DLD1 (cell line): ENCODE measurements around the gene NME2.
"Not testable (repeated sequence)": the region's sequence is repeated elsewhere in the genome, so short reads cannot be mapped to it uniquely, and the experiment has no call there.

Source experiments
- in situ Hi-C: cut with HindIII; loops from 2 replicates; pipeline ENCODE4 v1.10.0; 2017; ENCODE audit warnings: low sequenced_read_pairs

Gene NME2

DNA sequence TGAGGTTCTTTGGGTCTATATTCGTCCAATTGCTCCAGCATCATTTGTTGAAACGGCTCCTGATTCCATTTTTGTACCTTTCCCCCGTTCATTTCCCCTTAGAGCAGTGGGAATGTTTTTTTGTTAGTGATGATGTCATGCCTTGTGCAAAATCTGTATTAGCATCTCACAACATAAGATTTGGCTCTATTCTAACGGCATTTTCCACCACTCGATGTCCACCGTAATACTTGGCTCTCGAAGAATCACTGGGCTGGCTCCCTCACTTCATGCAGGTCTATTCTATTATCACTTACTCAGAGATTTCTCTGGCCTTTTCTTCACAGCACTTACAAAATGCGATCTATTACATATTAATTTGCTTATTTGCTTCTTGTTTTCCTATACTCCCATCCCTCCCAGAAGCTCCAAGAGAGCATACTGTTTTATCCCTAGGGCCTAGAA is 13.4 kb upstream of the NME2 start:
- in situ Hi-C loops: no loop called here

DNA sequence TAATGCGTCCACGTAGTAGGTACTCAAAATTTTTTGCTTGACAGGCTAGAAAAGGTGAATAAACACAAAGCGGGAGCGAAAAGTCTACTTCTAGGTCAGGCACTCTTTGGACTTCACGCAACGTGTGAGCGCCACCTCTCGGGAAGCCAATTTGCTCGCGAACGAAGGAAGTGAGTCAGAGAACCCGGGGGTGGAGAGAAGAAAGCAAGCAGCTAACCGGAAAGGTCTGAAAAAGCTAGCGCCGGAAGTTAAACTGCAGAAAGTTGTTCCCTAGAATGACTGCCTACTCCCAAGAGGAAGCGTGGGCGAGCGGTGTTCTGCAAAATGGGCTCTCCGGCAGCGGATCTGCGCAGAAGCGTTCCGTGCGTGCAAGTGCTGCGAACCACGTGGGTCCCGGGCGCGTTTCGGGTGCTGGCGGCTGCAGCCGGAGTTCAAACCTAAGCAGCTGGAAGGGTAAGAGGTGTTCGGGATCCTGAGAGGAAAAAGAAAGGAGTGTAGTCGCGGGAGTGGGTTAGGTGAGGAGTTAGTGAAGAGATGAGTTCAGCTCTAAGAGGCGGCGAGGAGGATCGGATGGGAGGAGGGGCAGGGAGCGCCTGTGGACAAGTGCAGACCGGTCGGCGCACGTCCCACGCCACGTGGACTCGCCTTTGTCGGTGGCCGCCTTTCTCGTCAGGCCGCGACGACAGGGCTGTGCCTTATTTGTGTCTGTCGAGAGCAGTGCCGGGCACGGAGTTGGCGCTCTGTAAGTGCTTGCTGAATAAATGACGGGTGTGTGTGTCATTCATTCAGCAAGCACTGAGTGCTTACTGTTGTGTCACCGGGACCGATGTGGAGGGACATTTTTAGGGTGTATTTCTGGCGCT is 12.8 kb upstream of the NME2 start, which contains the start of gene NME1:
Gene NME1 (plus strand): TSS at position 350 of the 863 bp plus-strand sequence. CDS start 2,096 bp downstream, outside the sequence.
- in situ Hi-C loops: no loop called here

DNA sequence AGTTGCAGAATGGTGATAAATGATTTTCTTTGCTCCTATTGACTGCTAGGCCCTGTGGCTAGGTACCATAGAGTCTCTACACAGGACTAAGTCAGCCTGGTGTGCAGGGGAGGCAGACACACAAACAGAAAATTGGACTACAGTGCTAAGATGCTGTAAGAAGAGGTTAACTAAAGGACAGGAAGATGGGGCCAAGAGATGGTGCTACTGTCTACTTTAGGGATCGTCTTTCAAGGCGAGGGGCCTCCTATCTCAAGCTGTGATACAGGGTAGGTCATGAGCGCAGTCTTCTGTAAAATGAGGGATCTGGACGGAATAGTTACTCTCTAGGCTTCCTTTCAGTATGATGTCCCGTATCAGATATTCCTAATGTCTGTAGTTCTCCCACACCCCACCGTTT is 12.0 kb upstream of the NME2 start:
- in situ Hi-C loops: no loop called here

DNA sequence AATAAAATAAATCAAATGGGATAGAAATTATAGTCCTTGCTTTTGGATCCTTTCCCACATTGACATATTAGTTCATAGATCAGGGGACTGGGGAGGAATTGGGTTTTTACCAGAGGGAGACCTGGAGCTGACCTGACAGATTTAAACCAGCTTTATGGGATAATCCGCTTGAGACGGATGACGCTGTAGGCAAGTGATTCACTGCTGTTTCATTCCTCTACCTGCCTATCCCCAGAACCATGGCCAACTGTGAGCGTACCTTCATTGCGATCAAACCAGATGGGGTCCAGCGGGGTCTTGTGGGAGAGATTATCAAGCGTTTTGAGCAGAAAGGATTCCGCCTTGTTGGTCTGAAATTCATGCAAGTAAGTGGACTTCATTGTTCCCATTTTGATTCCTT is 10.8 kb upstream of the NME2 start:
- in situ Hi-C loops: no loop called here

DNA sequence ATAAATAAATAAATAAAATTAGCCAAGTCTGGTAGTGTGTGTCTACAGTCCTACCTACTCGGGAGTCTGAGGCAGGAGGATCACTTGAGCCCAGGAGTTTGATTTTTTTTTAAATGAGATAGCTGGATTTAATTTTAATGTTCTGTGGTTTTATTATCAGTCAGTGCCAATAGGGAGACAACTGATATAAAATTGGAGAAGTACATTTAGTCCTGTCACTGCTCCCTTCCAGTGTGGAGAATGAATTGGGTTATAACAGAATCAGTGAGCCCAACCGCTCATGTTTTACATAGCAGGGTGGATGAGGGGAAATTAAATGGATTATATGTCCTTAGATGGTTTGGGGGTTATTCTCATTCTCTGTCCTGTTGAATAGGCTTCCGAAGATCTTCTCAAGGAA is 6.6 kb upstream of the NME2 start:
- in situ Hi-C loops: no loop called here

DNA sequence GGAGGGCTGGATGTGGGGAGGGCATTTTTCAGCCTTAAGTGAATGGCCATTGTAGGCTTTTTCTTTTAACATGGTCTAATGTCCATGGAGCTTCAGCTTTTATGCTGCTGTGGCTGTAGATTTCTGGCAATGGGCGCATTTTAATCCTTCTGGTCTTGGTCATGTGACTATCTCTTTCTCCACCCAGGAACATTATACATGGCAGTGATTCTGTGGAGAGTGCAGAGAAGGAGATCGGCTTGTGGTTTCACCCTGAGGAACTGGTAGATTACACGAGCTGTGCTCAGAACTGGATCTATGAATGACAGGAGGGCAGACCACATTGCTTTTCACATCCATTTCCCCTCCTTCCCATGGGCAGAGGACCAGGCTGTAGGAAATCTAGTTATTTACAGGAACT is 4.7 kb upstream of the NME2 start:
- in situ Hi-C loops: no loop called here

DNA sequence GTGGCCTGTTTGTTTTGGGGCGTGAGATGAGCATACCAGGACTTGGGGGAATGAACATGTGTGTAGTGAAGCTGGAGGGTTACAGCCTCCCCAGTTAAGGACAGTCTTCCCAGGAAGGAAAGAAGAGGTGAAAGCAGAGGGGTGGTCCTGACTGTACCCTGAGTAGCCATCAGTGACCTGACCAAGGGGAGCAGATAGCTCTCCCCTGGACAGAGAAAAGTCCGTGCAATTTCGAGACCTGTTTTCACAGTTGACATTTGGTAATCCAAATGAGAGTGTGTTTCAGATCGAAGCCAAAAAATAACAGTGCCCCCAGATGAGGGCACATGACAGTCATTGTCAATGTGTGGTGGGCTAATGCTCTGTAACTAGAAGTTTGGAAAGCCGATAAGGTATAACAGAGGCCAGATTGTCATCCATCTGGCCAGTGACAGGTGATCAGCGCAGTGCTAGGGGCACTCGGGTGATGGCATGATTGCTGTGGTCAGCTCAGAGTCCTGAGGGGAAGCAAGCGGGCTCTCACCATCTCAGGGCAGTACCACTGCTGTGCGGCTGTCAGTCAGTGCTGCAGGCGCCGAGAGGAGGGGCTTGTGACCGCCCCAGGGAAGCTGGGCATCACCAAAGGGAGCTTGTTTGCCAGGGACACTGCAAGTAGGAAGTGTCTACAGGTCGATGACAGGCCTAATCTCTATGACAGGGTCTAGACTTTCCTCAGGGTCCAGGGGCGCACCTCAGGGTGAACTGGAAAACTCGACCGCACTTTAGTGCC is 1.1 kb upstream of the NME2 start:
- in situ Hi-C loops: no loop called here

DNA sequence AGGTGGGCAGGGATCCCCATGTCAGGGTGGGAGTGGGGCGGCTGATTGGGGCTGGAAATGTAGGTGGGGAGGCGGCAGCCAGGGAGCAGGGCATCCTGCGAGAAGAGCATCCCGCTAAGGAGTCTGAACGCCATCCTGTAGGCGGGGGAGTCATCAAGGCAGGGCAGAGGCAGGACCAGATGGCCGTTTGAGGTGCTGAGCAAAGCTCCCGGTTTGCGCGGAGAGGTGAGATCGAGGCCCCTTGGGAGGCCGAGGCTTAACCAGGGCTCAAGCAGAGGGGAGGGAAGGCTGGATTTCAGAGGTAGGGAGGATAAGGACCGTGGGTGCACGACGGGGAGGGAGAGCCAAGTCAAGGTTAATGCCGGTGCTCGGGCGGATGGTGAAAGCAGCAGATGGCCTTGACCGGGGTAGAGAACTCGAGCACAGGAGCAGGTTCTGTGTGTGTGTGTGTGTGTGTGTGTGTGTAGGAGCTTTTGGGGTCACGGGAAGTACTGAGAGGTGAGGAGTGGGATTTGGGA is 472 bp upstream of the NME2 start:
- in situ Hi-C loops: no loop called here

DNA sequence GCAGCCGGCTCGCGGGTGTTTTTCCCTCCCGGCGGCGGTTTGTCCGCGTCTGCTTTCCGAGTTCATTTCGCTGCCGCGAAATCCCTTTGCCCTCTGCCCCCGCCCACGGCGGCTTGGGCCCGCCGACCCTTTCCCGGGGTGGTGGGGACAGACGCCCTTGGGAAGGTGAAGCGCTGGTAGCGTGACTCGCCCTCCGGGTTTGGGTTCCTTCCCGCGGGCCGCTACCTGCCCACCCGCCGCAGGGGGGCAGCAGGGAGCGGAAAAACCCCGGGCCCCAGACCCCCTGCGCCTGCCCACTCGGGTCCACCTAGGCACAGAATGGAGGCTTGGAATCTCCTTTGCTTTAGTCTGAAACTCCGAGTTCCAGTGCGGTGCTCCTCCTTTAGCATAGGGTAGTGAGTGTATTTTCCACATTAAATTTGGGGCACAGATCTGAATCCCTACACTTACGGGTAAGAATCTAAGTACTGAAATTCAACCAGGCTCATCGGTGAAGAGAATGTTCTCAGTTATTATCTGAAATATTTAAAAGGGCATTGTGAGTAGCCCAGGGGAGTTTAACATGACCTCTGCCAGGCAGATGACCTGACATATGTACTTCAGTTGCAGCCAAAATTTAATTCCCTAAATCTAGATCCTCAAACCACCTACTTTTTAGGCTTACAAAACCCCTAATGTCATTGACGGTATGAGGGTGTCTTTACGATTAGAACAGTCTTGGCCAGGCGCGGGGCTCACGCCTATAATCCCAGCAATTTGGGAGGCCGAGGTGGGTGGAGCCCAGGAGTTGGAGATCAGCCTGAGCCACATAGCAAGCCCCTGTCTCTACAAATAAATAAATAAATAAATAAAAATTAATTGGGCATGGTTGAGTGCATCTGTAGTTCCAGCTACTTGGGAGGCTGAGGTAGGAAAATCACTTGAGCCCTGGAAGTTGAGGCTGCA is 1.0 kb downstream of the NME2 start:
- in situ Hi-C loops: no loop called here

DNA sequence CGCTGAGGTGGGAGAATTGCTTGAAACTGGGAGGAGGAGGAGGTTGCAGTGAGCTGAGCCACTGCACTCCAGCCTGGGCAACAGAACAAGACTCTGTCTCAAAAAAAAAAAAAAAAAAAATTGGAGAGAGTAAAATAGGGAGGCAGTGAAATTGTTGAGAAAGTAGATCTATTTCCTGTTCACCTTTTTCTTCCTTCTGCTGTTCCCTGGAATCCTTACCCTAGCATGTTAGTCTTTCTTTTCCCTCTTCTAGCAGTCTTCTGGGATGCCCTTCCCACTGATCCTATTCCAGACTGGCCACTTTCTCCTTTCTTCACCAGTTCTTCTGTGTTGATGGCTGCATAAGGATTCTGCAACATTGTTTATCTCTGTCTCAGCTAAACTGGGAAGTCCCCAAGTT is 3.1 kb downstream of the NME2 start:
- in situ Hi-C loops: no loop called here

DNA sequence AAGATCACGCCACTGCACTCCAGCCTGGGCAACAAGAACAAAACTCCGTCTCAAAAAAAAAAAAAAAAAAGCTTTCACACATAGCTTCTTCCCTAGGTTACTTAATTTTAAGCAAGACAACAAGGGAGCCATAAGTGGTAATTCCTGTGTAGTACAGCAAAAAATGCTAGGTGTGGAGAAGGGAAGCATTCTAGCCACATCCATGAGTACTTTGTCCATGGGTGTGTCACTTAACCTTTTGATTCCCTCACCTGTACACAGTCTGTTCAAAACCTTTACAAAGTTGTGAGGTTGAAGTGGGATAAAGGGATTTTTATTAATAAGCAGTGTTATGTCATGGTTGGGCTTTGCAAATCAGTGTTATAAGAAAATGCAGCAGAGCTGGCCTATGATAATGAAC is 4.5 kb downstream of the NME2 start:
- in situ Hi-C loops: no loop called here

DNA sequence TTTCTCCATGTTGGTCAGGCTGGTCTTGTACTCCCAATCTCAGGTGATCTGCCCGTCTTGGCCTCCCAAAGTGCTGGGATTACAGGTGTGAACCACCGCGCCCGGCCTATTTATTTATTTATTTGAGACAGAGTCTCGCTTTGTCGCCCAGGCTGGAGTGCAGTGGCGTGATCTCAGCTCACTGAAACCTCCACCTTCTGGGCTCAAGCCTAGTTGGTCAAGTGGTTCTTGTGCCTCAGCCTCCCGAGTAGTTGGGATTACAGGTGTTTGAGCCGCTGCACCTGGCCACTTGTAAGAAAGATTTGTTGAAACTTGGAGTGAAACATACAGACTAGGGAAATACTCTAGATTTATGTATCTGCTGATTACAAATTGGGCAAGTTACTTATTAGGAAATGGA is 5.8 kb downstream of the NME2 start:
- in situ Hi-C loops: not testable (repeated sequence)

DNA sequence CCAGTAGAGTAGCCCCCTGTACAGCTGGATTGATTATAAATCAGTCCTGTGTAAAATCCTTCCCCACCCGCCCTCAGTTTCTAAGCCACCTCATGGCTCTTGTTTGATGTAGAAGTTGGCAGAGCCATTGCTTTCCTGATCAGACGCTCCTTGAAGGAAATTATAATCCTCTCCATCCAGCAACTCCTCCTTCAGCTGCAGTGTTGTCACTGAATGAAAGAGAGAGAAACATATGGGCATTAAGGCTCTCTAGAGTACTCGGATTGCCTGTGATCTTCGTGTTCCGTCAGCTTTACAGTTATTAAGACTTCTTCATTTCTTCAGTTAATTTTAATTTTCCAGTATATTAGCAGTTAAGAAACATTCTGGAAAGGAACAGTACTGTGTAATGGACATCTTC is 14.3 kb downstream of the NME2 start:
- in situ Hi-C loops: loop anchor here (25.0 kb wide), 1 partner anchor 193 kb away; no protein-coding TSS in a partner anchor

DNA sequence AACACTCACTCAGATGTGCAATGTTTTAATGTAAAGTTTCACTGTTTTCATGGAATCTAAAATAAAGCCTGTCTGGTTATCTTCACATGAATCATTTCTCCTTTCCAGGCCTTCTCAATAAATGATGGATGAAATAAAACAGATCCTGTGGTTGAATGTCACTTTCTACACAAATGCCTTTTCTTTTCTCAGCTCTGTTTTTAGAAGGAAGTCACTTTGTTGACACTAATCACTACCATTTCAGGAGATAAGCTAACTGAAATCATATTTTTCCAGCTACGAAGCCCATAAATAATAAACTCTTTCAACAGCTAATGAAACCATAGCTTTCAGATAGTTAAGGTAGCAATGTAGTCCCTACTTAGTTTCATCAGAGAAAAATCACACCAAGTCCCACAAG is 17.9 kb downstream of the NME2 start:
- in situ Hi-C loops: loop anchor here (25.0 kb wide), 1 partner anchor 197 kb away; no protein-coding TSS in a partner anchor

DNA sequence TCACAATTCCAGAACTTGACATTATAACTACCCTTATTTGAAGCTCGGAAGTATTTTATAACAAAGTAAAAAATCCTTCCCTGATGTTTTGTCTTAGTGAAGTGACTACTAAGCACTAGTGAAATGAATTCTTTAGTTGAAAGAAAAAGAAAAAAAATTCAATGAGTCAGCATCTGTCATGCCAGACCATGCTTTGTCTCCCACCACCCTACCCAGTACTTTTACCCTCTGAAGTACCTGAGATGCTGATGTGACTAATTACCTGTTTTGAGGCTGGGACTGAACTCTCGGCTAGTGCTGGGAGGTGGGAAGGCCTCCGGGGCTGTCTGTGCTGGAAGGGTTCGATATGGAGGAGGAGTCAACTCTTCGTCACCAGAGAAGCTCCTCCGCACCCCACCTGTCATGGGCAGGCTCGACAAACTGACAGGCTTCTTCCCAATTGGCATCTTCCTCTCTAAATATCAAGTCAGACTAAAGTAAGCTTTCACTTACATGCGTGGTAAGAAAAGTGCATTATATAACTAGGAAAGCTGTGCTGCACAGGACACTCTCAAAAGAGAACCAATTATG is 19.6 kb downstream of the NME2 start:
- in situ Hi-C loops: loop anchor here (25.0 kb wide), 1 partner anchor 199 kb away; no protein-coding TSS in a partner anchor

DNA sequence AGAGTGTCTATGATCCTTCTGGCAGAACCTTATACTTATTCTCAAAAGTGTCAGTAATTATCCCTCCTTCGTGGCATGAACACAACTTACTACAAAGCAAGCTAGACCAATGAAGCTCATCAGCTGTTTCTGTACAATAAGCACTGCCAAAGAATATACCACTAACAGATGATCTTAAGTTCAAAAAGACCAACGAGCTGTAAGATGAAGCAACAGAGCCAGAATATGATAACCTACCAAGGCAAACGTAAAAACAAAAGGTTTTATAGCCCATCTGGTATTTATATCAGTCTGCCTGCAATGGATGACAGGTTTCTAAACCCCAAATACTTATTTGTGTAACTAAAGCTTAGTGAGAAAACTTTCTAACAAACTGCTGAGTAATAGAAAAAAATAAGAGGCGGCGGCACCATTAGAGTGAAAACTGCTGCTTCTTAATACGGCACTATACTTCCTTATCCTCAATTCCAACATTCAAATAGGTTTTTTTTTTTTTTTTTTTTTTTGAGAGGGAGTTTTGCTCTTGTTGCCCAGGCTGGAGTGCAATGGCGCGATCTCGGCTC is 22.1 kb downstream of the NME2 start:
- in situ Hi-C loops: loop anchor here (25.0 kb wide), 1 partner anchor 201 kb away; no protein-coding TSS in a partner anchor

DNA sequence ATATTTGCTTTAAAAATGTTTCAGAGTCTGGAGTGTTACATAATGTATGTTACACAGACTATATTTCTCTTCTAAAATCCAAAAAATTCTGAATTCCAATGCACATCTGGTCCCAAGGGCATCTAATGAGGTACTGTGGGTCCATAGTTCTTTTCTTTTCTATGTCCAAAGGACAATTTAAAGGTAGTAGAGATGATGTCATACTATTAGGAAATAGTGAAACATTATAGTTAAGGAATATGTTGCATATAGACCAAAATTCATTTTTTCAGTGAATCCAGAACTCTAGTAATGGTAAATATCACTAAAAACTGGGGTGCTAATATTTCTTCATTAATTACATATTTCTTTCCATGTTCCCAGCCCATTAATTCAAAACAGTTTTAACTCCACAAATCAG is 23.0 kb downstream of the NME2 start:
- in situ Hi-C loops: loop anchor here (25.0 kb wide), 1 partner anchor 202 kb away; no protein-coding TSS in a partner anchor

DNA sequence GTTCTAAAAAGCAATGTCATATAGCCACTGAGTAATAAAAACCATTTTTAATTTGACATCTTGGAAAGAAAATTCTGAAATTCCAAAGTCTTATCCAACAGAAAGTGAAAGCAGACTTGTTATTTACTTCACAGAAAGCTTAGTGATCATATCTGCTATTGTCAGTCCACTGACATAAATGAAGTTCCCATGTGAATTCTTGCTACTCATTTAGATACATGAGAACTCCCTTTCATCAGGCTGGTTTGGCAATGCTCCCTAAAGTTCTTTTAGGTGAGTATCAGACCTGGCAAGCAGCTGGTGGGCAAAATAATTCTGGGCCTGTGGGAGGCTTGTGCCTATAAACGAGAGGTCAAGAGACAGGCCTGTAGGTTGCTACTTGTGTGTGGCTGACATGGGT is 23.4 kb downstream of the NME2 start:
- in situ Hi-C loops: loop anchor here (25.0 kb wide), 1 partner anchor 202 kb away; no protein-coding TSS in a partner anchor

DNA sequence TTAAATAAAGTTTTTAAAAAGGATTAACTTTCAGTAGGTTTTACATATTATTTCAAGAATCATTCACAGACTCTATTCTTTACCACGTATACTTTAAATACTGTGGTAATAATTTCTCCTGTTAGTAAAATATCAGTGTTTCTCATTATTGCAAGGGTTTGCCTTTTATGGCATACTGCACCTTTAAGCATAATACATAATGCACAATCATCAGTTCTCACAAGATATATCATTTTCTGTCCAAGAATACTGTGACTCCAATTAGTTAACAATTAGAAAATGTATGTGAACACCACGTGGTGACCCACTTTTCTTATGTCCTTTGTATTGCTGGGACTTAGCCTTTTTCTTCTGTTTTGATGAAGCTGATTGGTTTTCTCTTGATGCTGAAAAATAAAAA is 25.7 kb downstream of the NME2 start:
- in situ Hi-C loops: loop anchor here (25.0 kb wide), 1 partner anchor 205 kb away; no protein-coding TSS in a partner anchor
